Type B pancreatic cell (in vitro differentiated cells): ENCODE data around the gene CLDN7. TPM values are rescaled to one million over a fixed set of nuclear protein-coding genes. Genes with fewer than 3 reads are reported as not detected.

Experiments used
- DNase-seq: peaks from one replicate; pipeline ENCODE4 v3.0.0; 2021; ENCODE audit warnings: mixed read lengths; ENCODE audit not compliant: unreplicated experiment; ENCODE audit errors: extremely low spot score
- H3K27ac Mint-ChIP-seq: 2 replicates; pipeline ENCODE4 v1.8.0; 2021; ENCODE audit warnings: mild to moderate bottlenecking, mixed read lengths
- H3K27me3 Mint-ChIP-seq: 2 replicates; pipeline ENCODE4 v1.8.0; 2021; ENCODE audit warnings: mixed read lengths
- H3K36me3 Mint-ChIP-seq: 2 replicates; pipeline ENCODE4 v1.8.0; 2021; ENCODE audit warnings: mixed read lengths
- H3K4me1 Mint-ChIP-seq: one replicate; pipeline ENCODE4 v1.8.0; 2021; ENCODE audit warnings: mixed read lengths; ENCODE audit not compliant: unreplicated experiment
- H3K4me3 Mint-ChIP-seq: 2 replicates; pipeline ENCODE4 v1.8.0; 2021; ENCODE audit warnings: mild to moderate bottlenecking, mixed read lengths
- H3K9me3 Mint-ChIP-seq: 2 replicates; pipeline ENCODE4 v1.8.0; 2021; ENCODE audit warnings: mixed read lengths
- total RNA-seq: library from RNA; stranded (reverse); gene quantifications from 2 replicates; pipeline ENCODE4 v1.2.1, GENCODE V29; 2021; ENCODE audit warnings: low replicate concordance
- TF ChIP-seq, protein P1 (sequence below): fragments of 200-600 bp; sonication (generic); conservative IDR thresholded peaks from 2 replicates; pipeline ENCODE4 v1.5.0; 2021; ENCODE audit warnings: antibody characterized with exemption, mild to moderate bottlenecking

Gene CLDN7
- total RNA-seq, 1 donor from 2014 or later, result 118 TPM

DNA sequence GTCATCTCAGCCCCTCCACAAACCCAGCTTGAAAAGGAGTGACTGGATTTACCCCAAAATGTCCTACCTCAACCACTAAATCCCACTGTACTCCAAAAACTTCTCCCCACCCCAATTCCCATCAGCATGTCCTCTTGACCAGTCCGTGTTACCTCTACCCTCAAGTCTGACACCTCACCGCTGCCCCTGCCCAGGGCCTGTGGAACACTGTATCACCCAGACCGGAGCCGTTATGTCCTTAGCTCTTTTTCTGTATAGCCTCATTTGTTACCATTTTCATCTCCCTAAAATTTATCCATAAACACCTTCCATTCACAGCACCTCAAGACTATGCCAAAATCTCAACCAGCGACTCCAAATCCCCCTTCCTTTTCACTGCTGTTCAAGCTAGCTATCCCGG is 25.5 kb downstream of the CLDN7 start:
- Mint-ChIP-seq H3K27me3 (no peaks in the 10 kb centered on the region), H3K4me3 (peak overlapping the region; percentile 84), H3K4me1 (peaks cover 43% of the 10 kb centered on the region), H3K27ac (peak overlapping the region; percentile 77), H3K9me3 (no peaks in the 10 kb centered on the region), H3K36me3 (peaks cover 28% of the 10 kb centered on the region)
- TF ChIP-seq, protein P1, sequence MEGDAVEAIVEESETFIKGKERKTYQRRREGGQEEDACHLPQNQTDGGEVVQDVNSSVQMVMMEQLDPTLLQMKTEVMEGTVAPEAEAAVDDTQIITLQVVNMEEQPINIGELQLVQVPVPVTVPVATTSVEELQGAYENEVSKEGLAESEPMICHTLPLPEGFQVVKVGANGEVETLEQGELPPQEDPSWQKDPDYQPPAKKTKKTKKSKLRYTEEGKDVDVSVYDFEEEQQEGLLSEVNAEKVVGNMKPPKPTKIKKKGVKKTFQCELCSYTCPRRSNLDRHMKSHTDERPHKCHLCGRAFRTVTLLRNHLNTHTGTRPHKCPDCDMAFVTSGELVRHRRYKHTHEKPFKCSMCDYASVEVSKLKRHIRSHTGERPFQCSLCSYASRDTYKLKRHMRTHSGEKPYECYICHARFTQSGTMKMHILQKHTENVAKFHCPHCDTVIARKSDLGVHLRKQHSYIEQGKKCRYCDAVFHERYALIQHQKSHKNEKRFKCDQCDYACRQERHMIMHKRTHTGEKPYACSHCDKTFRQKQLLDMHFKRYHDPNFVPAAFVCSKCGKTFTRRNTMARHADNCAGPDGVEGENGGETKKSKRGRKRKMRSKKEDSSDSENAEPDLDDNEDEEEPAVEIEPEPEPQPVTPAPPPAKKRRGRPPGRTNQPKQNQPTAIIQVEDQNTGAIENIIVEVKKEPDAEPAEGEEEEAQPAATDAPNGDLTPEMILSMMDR, result no peak
- no peak for DNase-seq

- peak overlapping the region; percentile 100 for H3K4me3 Mint-ChIP-seq
- no peak for DNase-seq
- H3K9me3 Mint-ChIP-seq, result no peaks in the 10 kb centered on the region
- peaks cover 40% of the 10 kb centered on the region for H3K4me1 Mint-ChIP-seq
- peak overlapping the region; percentile 95 for H3K27ac Mint-ChIP-seq
- no peaks in the 10 kb centered on the region for H3K27me3 Mint-ChIP-seq
- peaks cover 22% of the 10 kb centered on the region for H3K36me3 Mint-ChIP-seq
- TF ChIP-seq, protein P1, result no peak
Measured at GRCh38 chr17:7235693-7236665, 26.3 kb downstream of the CLDN7 start.

DNA sequence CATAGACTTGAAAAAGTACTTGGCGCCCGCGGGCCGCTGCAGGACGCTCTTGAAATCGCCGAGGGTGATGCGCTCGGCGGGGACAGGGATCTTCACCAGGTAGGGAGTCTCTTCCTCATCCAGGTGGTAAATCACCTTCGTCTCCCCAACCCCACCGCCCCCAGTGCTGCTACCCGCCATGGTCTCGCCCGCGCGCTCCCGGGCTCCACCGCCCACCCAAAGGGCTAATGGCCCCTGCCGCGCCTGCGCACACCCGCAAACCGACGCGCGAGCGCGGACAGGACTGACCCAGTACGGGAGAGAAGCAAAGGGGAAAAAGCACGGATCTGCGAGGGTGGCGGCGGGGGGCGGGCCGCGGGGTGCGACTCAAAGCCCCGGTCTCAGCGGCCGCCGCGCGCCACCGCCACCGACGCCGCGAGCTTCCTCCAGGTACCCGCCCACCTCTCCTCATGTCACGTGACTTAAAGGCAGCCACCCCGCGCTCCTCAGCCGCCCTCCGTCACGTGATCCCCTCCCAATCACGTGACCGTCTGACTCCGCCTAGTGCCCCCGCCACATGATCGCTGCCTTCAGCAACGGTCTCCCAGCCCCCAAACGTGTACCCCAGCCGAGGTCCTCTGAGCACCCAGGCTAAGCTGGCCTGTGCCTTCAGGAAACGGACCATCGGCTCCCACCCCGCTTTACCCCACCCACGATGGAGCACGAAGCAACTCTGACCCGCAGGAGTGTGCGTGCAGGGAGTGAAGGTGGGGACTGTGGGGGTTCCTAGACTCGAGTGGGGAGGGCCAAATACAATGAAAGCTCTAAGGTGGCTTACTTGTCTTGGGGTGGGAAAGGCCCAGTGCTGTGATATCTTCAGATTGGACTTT is 28.0 kb downstream of the CLDN7 start, which contains the start of gene DVL2:
TSS of gene DVL2 (minus strand) at position 435 of the 869 bp plus-strand sequence. CDS start at position 180, 255 bp downstream.
- Mint-ChIP-seq H3K36me3 (peaks cover 24% of the 10 kb centered on the region), H3K4me3 (peak within 1 kb of the TSS; percentile 100), H3K9me3 (no peaks in the 10 kb centered on the region), H3K4me1 (peaks cover 31% of the 10 kb centered on the region), H3K27ac (peak within 1 kb of the TSS; percentile 95), H3K27me3 (no peaks in the 10 kb centered on the region)
- peak; percentile 96 for DNase-seq
- TF ChIP-seq, protein P1, result no peak

DNA sequence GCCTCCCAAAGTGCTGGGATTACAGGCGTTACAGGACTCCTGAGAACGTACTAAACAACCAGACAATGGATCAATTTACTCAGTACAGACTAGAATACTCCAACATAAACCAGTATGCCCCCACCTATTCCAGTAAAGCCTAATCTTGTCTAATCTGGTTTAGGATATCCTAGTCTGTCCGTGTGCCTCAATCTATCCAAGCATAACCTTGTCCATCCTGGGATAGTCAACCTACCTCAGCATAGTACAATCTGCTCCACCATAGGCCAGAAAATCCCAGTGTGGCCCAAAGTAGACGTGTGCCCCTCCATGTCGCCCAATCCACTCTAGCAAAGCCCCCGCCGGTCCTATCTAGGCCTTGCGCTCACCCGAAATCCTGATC is 28.6 kb downstream of the CLDN7 start:
- Mint-ChIP-seq H3K4me3 (peak overlapping the region; percentile 100), H3K27ac (peak overlapping the region; percentile 95), H3K4me1 (peaks cover 31% of the 10 kb centered on the region), H3K9me3 (no peaks in the 10 kb centered on the region), H3K27me3 (no peaks in the 10 kb centered on the region), H3K36me3 (peaks cover 28% of the 10 kb centered on the region)
- TF ChIP-seq, protein P1, result no peak
- DNase-seq, result no peak

- TF ChIP-seq, protein P1, result no peak
- peak overlapping the region; percentile 50 for H3K4me3 Mint-ChIP-seq
- H3K4me1 Mint-ChIP-seq, result peaks cover 27% of the 10 kb centered on the region
- H3K27ac Mint-ChIP-seq, result no peak overlapping the region
- DNase-seq, result no peak
- no peaks in the 10 kb centered on the region for H3K27me3 Mint-ChIP-seq
- no peaks in the 10 kb centered on the region for H3K9me3 Mint-ChIP-seq
- peaks cover 31% of the 10 kb centered on the region for H3K36me3 Mint-ChIP-seq
Measured at GRCh38 chr17:7232114-7232513, 30.2 kb downstream of the CLDN7 start.
